H9 (cell line): ENCODE measurements around the gene TNIK. TPM values are rescaled to one million over a fixed set of nuclear protein-coding genes. Genes with fewer than 3 reads are reported as not detected.

Experiments
- DNase-seq: peaks from one replicate; pipeline ENCODE4 v3.0.0-alpha.2; 2017
- H2AFZ ChIP-seq: one replicate; pipeline ENCODE4 v1.6.1; 2013; ENCODE audit warnings: mild to moderate bottlenecking, low read length, control low read depth, moderate library complexity
- H2AK5ac ChIP-seq: 2 replicates; pipeline ENCODE4 v1.6.1; 2013; ENCODE audit warnings: low read length, control low read depth, mixed read lengths; ENCODE audit not compliant: insufficient read length
- H2BK120ac ChIP-seq: one replicate; pipeline ENCODE4 v1.6.1; 2013; ENCODE audit warnings: low read depth, mild to moderate bottlenecking, low read length, control low read depth, inconsistent platforms; ENCODE audit not compliant: poor library complexity, severe bottlenecking
- H2BK12ac ChIP-seq: 2 replicates; pipeline ENCODE4 v1.6.1; 2013; ENCODE audit warnings: low read length, control low read depth, mixed read lengths, low read depth; ENCODE audit not compliant: insufficient read length
- H2BK15ac ChIP-seq: 2 replicates; pipeline ENCODE4 v1.6.1; 2013; ENCODE audit warnings: low read depth, low read length, control low read depth
- H2BK20ac ChIP-seq: one replicate; pipeline ENCODE4 v1.6.1; 2013; ENCODE audit warnings: low read depth, mild to moderate bottlenecking, low read length, control low read depth, inconsistent platforms; ENCODE audit not compliant: poor library complexity, severe bottlenecking
- H2BK5ac ChIP-seq: 2 replicates; pipeline ENCODE4 v1.6.1; 2013; ENCODE audit warnings: low read length, control low read depth, mixed read lengths; ENCODE audit not compliant: insufficient read length
- H3K14ac ChIP-seq: 2 replicates; pipeline ENCODE4 v1.6.1; 2013; ENCODE audit warnings: low read length, control low read depth; ENCODE audit not compliant: insufficient read depth
- H3K18ac ChIP-seq: 2 replicates; pipeline ENCODE4 v1.6.1; 2013; ENCODE audit warnings: low read depth, mild to moderate bottlenecking, mixed read lengths, low read length, control low read depth; ENCODE audit not compliant: insufficient read length
- H3K23ac ChIP-seq: 2 replicates; pipeline ENCODE4 v1.6.1; 2013; ENCODE audit warnings: low read length, control low read depth, mixed read lengths, low read depth; ENCODE audit not compliant: insufficient read length
- H3K23me2 ChIP-seq: 2 replicates; pipeline ENCODE4 v1.6.1; 2013; ENCODE audit warnings: low read depth, mild to moderate bottlenecking, mixed read lengths, low read length, control low read depth; ENCODE audit not compliant: insufficient read length, poor library complexity, severe bottlenecking
- H3K27ac ChIP-seq: 2 replicates; pipeline ENCODE4 v1.5.1; 2013; ENCODE audit warnings: low read length, control low read depth, mixed read lengths, low read depth; ENCODE audit not compliant: insufficient read length
- H3K27me3 ChIP-seq: 2 replicates; pipeline ENCODE4 v1.6.1; 2013; ENCODE audit warnings: low read length, control low read depth, inconsistent platforms; ENCODE audit not compliant: insufficient read depth
- H3K4ac ChIP-seq: 2 replicates; pipeline ENCODE4 v1.6.1; 2013; ENCODE audit warnings: low read depth, mild to moderate bottlenecking, control low read depth, inconsistent platforms, low read length, moderate library complexity
- H3K4me1 ChIP-seq: 2 replicates; pipeline ENCODE4 v1.6.1; 2013; ENCODE audit warnings: low read length, control low read depth, inconsistent platforms; ENCODE audit not compliant: insufficient read depth
- H3K4me2 ChIP-seq: 2 replicates; pipeline ENCODE4 v1.6.1; 2013; ENCODE audit warnings: low read length, control low read depth, mixed read lengths; ENCODE audit not compliant: insufficient read length, insufficient read depth
- H3K56ac ChIP-seq: 2 replicates; pipeline ENCODE4 v1.6.1; 2013; ENCODE audit warnings: low read depth, mild to moderate bottlenecking, mixed read lengths, low read length, control low read depth; ENCODE audit not compliant: insufficient read length
- H3K79me1 ChIP-seq: 2 replicates; pipeline ENCODE4 v1.6.1; 2013; ENCODE audit warnings: low read depth, mild to moderate bottlenecking, moderate library complexity, low read length, control low read depth, inconsistent platforms; ENCODE audit not compliant: insufficient read depth, poor library complexity, severe bottlenecking
- H3K79me2 ChIP-seq: 2 replicates; pipeline ENCODE4 v1.6.1; 2013; ENCODE audit warnings: low read length, control low read depth, inconsistent platforms; ENCODE audit not compliant: insufficient read depth
- H3K9ac ChIP-seq: 2 replicates; pipeline ENCODE4 v1.6.1; 2013; ENCODE audit warnings: low read length, control low read depth, mixed read lengths; ENCODE audit not compliant: insufficient read length; ENCODE audit errors: extremely low read depth
- H3K9me3 ChIP-seq: one replicate; pipeline ENCODE4 v1.6.1; 2013; ENCODE audit warnings: low read depth, low read length, inconsistent platforms; ENCODE audit not compliant: control insufficient read depth
- H3T11ph ChIP-seq: one replicate; pipeline ENCODE4 v1.6.1; 2013; ENCODE audit warnings: mild to moderate bottlenecking, low read length, control low read depth, inconsistent platforms
- H4K20me1 ChIP-seq: one replicate; pipeline ENCODE4 v1.6.1; 2013; ENCODE audit not compliant: control insufficient read depth, insufficient read length, insufficient read depth
- H4K5ac ChIP-seq: 2 replicates; pipeline ENCODE4 v1.6.1; 2013; ENCODE audit warnings: low read depth, mild to moderate bottlenecking, mixed read lengths, low read length, control low read depth; ENCODE audit not compliant: insufficient read length
- H4K8ac ChIP-seq: replicated peaks from 2 replicates; pipeline ENCODE4 v1.6.1; 2013; ENCODE audit warnings: low read length, control low read depth, mixed read lengths, low read depth; ENCODE audit not compliant: insufficient read length
- H4K91ac ChIP-seq: 2 replicates; pipeline ENCODE4 v1.6.1; 2013; ENCODE audit warnings: low read depth, mild to moderate bottlenecking, moderate library complexity, mixed read lengths, low read length, control low read depth; ENCODE audit not compliant: insufficient read length
- H3K27ac Mint-ChIP-seq, 3 experiments: 2 replicates in 2 of 3; 3 replicates in 1 of 3; pipeline ENCODE4 v1.8.0; 2020 to 2021; ENCODE audit warnings: mixed read lengths in 3 of 3, mild to moderate bottlenecking in 1 of 3, moderate library complexity in 1 of 3
- H3K27me3 Mint-ChIP-seq: 2 replicates; pipeline ENCODE4 v1.8.0; 2021; ENCODE audit warnings: low read depth, mild to moderate bottlenecking, moderate library complexity, mixed read lengths
- H3K36me3 Mint-ChIP-seq, 3 experiments: 2 replicates in 2 of 3; 3 replicates in 1 of 3; pipeline ENCODE4 v1.8.0; 2020 to 2021; ENCODE audit warnings: low read depth in 3 of 3, mixed read lengths in 3 of 3; ENCODE audit not compliant: insufficient read depth in 1 of 3
- H3K4me1 Mint-ChIP-seq, 2 experiments: 2 replicates each; pipeline ENCODE4 v1.8.0; 2020; ENCODE audit warnings: mixed read lengths in 2 of 2
- H3K4me3 Mint-ChIP-seq, 2 experiments: 2 replicates in 1 of 2; 3 replicates in 1 of 2; pipeline ENCODE4 v1.8.0; 2020 to 2021; ENCODE audit warnings: mild to moderate bottlenecking in 2 of 2, mixed read lengths in 2 of 2, moderate library complexity in 1 of 2
- H3K9me3 Mint-ChIP-seq, 2 experiments: 2 replicates in 1 of 2; 3 replicates in 1 of 2; pipeline ENCODE4 v1.8.0; 2020; ENCODE audit warnings: mild to moderate bottlenecking in 2 of 2, mixed read lengths in 2 of 2, moderate library complexity in 1 of 2
- CTCF ChIP-seq: fragments of 200-600 bp; sonication (generic); conservative IDR thresholded peaks from 3 replicates; pipeline ENCODE4 v1.8.0; 2021; ENCODE audit warnings: antibody characterized with exemption, mild to moderate bottlenecking
- WGBS: extraction: QIAGEN DNeasy Blood & Tissue Kit; methylation state at CpG from one replicate; pipeline ENCODE4 v1.1.7; 2013; ENCODE audit warnings: missing lambda C conversion rate, low lambda C conversion rate, mixed read lengths; ENCODE audit not compliant: insufficient read length; ENCODE audit errors: extremely low coverage; 5-methylcytosine and 5-hydroxymethylcytosine counted together
- total RNA-seq: library from RNA; stranded (reverse); gene quantifications from 2 replicates; pipeline ENCODE4 v1.2.1, GENCODE V29; 2021

The TNIK gene
- total RNA-seq, 1 experiment from 2014 or later, result 15.9 TPM

DNA sequence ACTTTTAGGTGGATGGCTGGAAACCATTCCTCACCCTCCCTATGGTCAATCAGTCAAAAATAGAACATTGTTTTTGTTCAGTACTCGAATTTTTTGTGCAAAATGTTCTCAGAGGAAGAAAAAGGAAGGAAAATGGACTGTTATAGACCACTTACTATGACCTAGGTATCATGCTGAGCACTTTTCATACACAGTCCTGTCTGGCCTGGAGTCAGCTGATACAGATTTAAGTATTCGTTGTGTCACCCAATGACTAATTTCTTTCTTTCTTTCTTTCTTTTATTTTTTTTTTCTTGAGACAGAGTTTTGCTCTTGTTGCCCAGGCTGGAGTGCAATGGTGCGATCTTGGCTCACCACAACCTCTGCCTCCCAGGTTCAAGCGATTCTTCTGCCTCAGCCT, 29.1 kb upstream of the TNIK start:
- no peaks in the 10 kb centered on the region for H3K4me1 Mint-ChIP-seq
- no peaks in the 10 kb centered on the region for H3K79me1 ChIP-seq
- no peaks in the 10 kb centered on the region for H4K20me1 ChIP-seq
- H4K8ac ChIP-seq, result no peak overlapping the region
- no peak overlapping the region for H2BK15ac ChIP-seq
- no peaks in the 10 kb centered on the region for H3K79me2 ChIP-seq
- no peaks in the 10 kb centered on the region for H3K4me1 ChIP-seq
- WGBS, result no CpG with 5 or more reads among the region's 4 CpGs
- no peak overlapping the region for H2BK12ac ChIP-seq
- H2BK5ac ChIP-seq, result no peak overlapping the region
- DNase-seq, result no peak
- H4K5ac ChIP-seq, result no peak overlapping the region
- H3K56ac ChIP-seq, result no peak overlapping the region
- no peak overlapping the region for H3K27ac ChIP-seq
- H3K9me3 ChIP-seq, result no peaks in the 10 kb centered on the region
- no peaks in the 10 kb centered on the region for H3K23me2 ChIP-seq
- H3K27me3 Mint-ChIP-seq, result no peaks in the 10 kb centered on the region
- H2BK120ac ChIP-seq, result no peak overlapping the region
- H3K4me3 Mint-ChIP-seq, result no peak overlapping the region
- H3K27me3 ChIP-seq, result no peaks in the 10 kb centered on the region
- TF ChIP-seq CTCF, result no peak
- no peaks in the 10 kb centered on the region for H3K9me3 Mint-ChIP-seq
- no peak overlapping the region for H3K4ac ChIP-seq
- H3K4me2 ChIP-seq, result no peak overlapping the region
- H4K91ac ChIP-seq, result no peak overlapping the region
- H3K14ac ChIP-seq, result no peak overlapping the region
- H2AFZ ChIP-seq, result no peak overlapping the region
- H3K18ac ChIP-seq, result no peak overlapping the region
- H2AK5ac ChIP-seq, result no peak overlapping the region
- H3T11ph ChIP-seq, result no peak overlapping the region
- no peak overlapping the region for H2BK20ac ChIP-seq
- H3K36me3 Mint-ChIP-seq, result no peaks in the 10 kb centered on the region
- H3K23ac ChIP-seq, result no peak overlapping the region
- no peak overlapping the region for H3K27ac Mint-ChIP-seq
- H3K9ac ChIP-seq, result no peak overlapping the region
